ENCODE results near the gene WDR86. TPM values are rescaled to one million over a fixed set of nuclear protein-coding genes. Genes with fewer than 3 reads are reported as not detected.

The WDR86 gene
- total RNA-seq, 4 donors from 2014 or later: 17.2 to 41.5 (median 22.1) TPM

DNA sequence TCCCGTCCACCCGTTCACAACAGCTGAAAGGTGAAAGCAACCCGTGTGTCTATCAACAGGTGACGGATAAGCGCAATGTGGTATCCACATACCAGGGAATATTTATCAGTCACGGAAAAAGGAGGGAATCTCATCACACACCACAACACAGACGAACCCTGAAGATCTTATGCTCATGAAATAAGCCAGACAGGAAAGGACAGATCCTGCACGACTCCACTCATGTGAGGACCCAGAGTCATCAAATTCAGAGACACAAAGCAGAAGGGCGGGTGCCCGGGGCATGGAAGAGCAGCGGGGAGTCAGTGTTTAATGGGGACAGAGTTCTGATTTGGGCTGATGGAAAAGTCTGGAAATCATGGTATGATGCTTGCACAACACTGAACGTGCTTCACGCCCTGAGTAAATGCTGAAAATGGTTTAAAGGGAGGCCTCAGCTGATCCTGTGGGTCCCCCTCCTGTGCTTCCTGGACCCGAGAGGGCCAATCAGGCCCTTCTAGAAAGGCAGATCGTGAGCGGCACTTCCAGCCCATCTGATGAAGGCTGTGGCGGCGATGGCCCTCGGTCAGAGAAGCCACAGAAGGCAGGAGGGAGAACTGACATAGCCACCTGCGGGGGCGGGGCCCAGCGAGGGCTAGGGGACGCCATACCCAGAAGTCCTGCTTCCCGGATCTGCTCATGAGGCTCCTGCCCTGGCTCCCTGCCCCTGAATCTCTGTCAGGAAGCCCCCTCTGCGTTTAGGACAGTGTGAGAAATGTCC is 19.1 kb downstream of the WDR86 start:
- TF ChIP-seq, protein P1, sequence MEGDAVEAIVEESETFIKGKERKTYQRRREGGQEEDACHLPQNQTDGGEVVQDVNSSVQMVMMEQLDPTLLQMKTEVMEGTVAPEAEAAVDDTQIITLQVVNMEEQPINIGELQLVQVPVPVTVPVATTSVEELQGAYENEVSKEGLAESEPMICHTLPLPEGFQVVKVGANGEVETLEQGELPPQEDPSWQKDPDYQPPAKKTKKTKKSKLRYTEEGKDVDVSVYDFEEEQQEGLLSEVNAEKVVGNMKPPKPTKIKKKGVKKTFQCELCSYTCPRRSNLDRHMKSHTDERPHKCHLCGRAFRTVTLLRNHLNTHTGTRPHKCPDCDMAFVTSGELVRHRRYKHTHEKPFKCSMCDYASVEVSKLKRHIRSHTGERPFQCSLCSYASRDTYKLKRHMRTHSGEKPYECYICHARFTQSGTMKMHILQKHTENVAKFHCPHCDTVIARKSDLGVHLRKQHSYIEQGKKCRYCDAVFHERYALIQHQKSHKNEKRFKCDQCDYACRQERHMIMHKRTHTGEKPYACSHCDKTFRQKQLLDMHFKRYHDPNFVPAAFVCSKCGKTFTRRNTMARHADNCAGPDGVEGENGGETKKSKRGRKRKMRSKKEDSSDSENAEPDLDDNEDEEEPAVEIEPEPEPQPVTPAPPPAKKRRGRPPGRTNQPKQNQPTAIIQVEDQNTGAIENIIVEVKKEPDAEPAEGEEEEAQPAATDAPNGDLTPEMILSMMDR (IDR thresholded peaks at IDR 0.05): no peak
- ATAC-seq (ENCODE audit: low FRiP score) (no peak), DNase-seq (ENCODE audit: low spot score) (no peak)

DNA sequence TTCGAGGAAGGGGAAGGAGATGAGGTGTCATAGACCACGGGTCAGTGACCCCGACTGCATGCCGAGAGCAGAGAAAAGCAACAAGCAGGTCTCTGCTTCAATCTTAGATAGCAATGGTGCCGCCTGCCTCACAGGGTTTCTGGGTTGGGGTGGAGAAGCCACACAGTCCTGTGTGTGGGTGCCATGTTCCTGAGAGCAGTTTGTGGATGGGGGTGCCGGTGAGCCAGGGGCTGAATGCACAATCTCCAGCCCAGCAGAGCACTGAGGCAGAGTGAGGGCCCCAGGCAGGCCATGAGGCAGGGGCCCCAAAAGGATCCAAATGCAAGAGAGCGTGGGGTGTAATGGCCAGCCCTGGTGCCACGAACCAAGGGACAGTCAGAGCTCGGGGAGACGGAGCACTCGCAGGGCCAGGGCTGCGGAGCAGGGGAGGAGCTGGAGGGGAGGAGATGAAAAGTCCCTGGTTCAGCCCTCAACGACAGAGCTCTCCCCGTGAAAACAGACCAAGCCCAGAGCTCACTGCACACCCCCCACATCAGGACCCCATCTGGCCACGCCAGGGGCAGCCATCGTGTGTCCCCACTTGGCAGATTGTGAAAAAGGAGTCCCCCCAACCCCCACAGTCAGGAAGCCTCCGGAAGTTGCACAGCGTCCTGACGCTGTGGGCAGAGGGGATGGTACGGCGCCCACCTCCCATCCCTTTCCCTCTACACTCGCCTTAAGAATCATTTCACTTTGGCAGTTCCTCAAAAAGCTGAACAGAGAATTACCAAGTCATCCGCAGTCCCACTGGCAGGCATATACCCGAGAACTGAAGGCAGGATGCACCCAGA is 19.9 kb downstream of the WDR86 start:
- ATAC-seq (ENCODE audit: low FRiP score) (no peak), DNase-seq (ENCODE audit: low spot score) (no peak)
- TF ChIP-seq, protein P1 (IDR thresholded peaks at IDR 0.05): no peak

DNA sequence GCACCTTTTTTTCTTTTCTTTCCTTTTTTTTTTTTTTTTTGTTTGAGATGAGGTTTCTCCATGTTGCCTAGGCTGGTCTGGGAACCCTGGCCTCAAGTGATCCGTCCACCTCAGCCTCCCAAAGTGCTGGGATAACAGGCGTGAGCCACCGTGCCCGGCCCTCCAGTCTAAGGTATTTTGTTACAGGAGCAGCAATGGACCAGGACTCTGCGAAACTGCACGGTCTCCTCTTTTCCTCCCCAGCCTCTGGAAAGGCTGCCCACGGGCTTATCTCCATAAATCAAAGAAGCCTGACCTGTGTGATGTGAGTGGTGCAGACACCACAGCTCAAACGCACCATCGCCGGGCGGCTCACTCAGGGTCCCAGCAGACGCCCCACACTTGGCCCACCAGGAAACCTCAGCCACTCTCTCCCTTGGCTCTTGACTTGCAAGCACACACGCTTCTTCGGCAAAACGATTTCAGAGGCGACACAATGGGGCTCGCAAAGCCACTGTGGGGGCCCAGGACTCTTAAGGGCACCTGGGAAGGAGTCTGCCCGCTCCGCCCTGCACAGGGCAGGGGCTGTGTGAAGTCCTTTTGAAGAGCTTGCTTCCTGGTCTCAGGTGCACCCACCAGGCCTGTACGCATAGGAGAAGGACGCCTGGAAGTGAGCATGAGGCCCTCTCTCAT is 20.6 kb downstream of the WDR86 start:
- DNase-seq (ENCODE audit: low spot score) (no peak), ATAC-seq (ENCODE audit: low FRiP score) (no peak)
- TF ChIP-seq, protein P1 (IDR thresholded peaks at IDR 0.05): no peak

DNA sequence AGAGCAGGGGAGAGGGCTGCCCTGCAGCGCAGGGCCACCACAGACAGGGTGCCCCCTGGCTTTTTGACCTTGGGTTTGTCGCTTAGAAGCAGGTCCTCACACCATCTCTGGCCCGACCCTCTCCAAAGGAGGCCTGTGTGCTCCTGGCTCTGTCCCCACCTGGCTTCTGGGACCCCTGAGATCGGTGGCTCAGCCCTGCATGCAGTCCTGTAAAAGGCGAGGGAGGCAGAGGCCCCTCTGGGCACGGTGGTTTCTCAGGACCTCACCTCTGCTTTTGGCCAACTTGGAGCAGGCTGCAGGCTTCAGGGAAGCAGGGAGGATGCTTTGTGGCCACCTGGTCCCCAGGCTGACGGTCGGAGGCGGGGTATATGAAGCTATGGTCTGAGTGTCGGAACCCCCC is 21.4 kb downstream of the WDR86 start:
- TF ChIP-seq, protein P1 (IDR thresholded peaks at IDR 0.05): no peak
- ATAC-seq (ENCODE audit: low FRiP score): no peak

DNA sequence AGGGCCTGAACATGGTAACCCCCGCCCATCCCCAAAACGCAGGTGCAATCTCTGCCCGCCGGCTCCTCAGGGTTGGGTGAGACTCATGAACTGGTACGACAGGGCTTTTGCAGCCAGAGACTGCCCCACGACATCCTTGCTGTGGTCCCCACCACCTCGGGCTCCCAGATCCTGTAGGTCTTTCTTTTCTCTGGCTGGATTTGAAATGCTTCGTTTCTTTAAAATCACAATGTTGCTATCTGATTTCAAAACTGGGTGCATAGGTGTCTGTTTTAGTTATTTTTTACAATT is 21.9 kb downstream of the WDR86 start:
- ATAC-seq (ENCODE audit: low FRiP score): no peak
- TF ChIP-seq, protein P1 (IDR thresholded peaks at IDR 0.05): no peak
- no peak for DNase-seq (ENCODE audit: low spot score)

More for the DNA sequence above, 21.4 kb downstream of the WDR86 start:
- DNase-seq (ENCODE audit: low spot score): no peak

DNA sequence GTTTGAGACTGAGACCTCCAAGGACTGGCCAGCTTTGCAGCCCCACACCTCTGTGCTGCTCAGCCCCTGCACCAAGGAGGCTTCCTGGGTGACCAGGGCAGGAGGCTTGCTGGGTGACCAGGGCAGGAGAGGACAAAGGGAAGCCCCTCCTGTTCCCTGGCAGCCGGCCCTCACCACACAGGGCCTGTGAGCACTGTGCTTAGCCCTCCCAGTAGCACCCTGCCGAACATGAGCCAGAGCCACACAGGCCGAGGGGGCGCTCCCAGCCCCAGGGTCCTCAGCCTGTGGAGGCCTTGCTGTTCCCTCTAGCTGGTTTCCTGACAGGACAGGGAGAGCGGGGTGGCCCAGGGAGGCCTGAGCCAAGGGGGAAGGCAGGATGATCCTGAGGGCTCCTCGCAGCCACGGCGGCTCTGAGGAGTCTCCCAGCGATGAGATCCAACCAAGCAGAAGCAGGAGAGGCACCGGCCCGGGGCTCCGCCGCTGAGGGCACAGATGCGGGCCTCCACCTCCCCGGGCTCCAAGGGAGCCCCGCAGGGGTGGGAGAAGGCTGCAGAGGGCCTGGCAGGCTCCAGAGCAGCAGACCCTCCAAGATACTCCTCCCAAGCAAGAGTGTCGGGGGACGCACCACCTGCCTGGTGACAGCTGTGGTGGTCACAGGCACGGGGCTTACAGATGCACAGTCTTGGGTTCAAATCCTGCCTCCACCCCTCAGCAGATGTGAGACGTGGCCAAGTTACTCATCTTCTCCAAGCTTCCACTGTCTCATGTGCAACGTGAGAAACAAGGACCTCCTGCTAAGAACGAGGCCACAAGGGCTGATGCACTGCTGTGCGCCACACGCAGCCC is 22.5 kb downstream of the WDR86 start:
- DNase-seq (ENCODE audit: low spot score) (no peak), ATAC-seq (ENCODE audit: low FRiP score) (no peak)
- TF ChIP-seq, protein P1 (IDR thresholded peaks at IDR 0.05): no peak

Measured in omental fat pad (tissue), 4 donors.